Measurements from ENCODE around the gene CDHR2.

The CDHR2 gene

GRCh38 chr5:176529741-176530141 is 19.4 kb upstream of the CDHR2 start:
- no peak overlapping the region for H3K27ac ChIP-seq
- no peak for TF ChIP-seq CTCF (conservative IDR thresholded peaks at IDR 0.05)

GRCh38 chr5:176530393-176530982 is 18.7 kb upstream of the CDHR2 start:
- no peak for TF ChIP-seq CTCF (conservative IDR thresholded peaks at IDR 0.05)
- peak overlapping the region; percentile 99; the same call in 1 of the 2 replicates for H3K27ac ChIP-seq

- peak overlapping the region; percentile 99; the same call in 1 of the 2 replicates for H3K27ac ChIP-seq
- TF ChIP-seq CTCF (conservative IDR thresholded peaks at IDR 0.05) = no peak
Measured at GRCh38 chr5:176530983-176531901, 17.9 kb upstream of the CDHR2 start.

GRCh38 chr5:176531902-176532493 is 17.1 kb upstream of the CDHR2 start:
- no peak for TF ChIP-seq CTCF (conservative IDR thresholded peaks at IDR 0.05)
- H3K27ac ChIP-seq = peak overlapping the region; percentile 99; the same call in 1 of the 2 replicates

GRCh38 chr5:176532795-176533194 is 16.3 kb upstream of the CDHR2 start:
- H3K27ac ChIP-seq = peak overlapping the region; percentile 99
- no peak for TF ChIP-seq CTCF (conservative IDR thresholded peaks at IDR 0.05)

- no peak for TF ChIP-seq CTCF (conservative IDR thresholded peaks at IDR 0.05)
- peak overlapping the region; percentile 99 for H3K27ac ChIP-seq
Measured at GRCh38 chr5:176533390-176533789, 15.8 kb upstream of the CDHR2 start.

All from VCaP (cell line).